Small intestine (tissue), 4 donors: ENCODE results near the gene ETDA. TPM values are rescaled to one million over a fixed set of nuclear protein-coding genes. Genes with fewer than 3 reads are reported as not detected.

Experiments used
- polyA plus RNA-seq, 4 donors: library from polyadenylated mRNA; stranded (reverse) in 3 of 4; unstranded in 1 of 4; fragments of 200-250 nt in 3 of 4; fragments of 120-200 nt in 1 of 4; gene quantifications; one replicate each; pipeline versions ENCODE4 v1.2.1 to v1.2.3, GENCODE V29; 2013
- donor health status: healthy with polysubstance abuse.
- donor health status: Bipolar disorder and iron deficiency.
- donor health status: healthy.

Gene ETDA
- polyA plus RNA-seq, 4 donors: not detected

Other genes with a start within 250 kb of the ETDA start
- 1 to 10 TPM in 3 of 4 donors, not detected in 1; 1.6 to 4.5 (median 3.6) TPM for gene RTL8B, start 229.5 kb upstream of the ETDA start, polyA plus RNA-seq
- 10 to 100 TPM; 31.1 to 61.8 (median 48.9) TPM for gene RTL8C, start 219.7 kb upstream of the ETDA start, polyA plus RNA-seq
- 10 to 100 TPM; 49.1 to 91.2 (median 74.2) TPM for gene RTL8A, start 199.9 kb upstream of the ETDA start, polyA plus RNA-seq
- gene SMIM10L2B, start 153.3 kb upstream of the ETDA start, polyA plus RNA-seq: 1 to 10 TPM in 2 of 4 donors, under 1 TPM in 1, not detected in 1; 0.27 to 6.5 (median 1.6) TPM
- gene ETDB, start 131.5 kb upstream of the ETDA start, polyA plus RNA-seq: not detected
- gene CT55, start 80.7 kb upstream of the ETDA start, polyA plus RNA-seq: not detected
- not detected for gene ETDC, start 57.4 kb downstream of the ETDA start, polyA plus RNA-seq
- 10 to 100 TPM in 1 of 4 donors, 1 to 10 TPM in 3; 5.7 to 12.6 (median 7.6) TPM for gene ZNF75D, start 92.0 kb downstream of the ETDA start, polyA plus RNA-seq
- gene ZNF449, start 92.7 kb downstream of the ETDA start, polyA plus RNA-seq: 1 to 10 TPM in 3 of 4 donors, under 1 TPM in 1; 0.67 to 4.8 (median 1.1) TPM
- gene SMIM10L2A, start 169.9 kb downstream of the ETDA start, polyA plus RNA-seq: 1 to 10 TPM in 1 of 4 donors, under 1 TPM in 1, not detected in 2; 0.92 to 4.6 TPM